Measurements from ENCODE around the gene FRMPD2. TPM values are rescaled to one million over a fixed set of nuclear protein-coding genes. Genes with fewer than 3 reads are reported as not detected.

FRMPD2 gene
- total and polyA plus RNA-seq, 12 donors = under 0.01 to 0.55 TPM; not detected in 10

DNA sequence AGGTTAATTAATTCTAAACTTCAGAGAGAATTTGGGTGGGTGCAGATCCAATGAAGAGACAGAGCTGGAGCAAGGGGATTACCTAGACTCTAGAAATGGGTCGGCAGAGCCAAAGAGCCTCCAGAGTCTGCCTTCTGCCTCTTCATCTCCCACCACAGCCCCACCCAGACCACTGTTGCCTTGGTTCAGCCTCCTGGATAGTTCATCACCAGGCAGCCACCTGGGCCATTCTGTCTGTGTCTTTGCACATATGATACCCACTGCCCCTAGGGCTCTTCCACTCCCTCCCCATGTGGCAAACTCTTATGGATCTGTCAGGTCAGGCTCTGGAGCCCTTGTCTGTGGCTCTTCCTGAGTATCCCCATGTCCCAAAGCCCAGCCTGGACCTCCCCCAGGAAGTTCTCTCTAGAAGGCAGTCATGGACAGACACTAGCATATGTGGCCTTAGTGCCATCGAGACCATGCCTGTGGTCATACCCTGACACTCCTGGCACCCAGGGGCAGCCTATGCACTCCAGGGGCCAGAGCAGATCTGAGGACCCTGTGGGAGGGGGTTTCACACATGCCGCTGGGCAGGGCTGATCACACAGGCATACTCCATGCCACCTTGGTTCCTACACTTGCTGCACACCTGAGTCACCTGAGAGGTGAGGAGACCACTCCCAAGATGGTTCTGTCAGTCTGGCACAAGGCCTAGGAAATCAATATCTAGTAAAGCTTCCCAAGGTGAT lies 41.6 kb downstream of the FRMPD2 start:
- intact Hi-C loops (cut with DNase I) = no loop called here
- Histone ChIP-seq H3K36me3 (replicated peaks in 1 of 2) (no peaks in the 10 kb centered on the region), H3K9me3 (replicated peaks in 1 of 3) (no peaks in the 10 kb centered on the region), H3K27ac (no peak overlapping the region), H3K27me3 (no peaks in the 10 kb centered on the region), H3K4me3 (no peak overlapping the region), H3K4me1 (replicated peaks in 1 of 2) (peaks cover 0 to 10% of the 10 kb centered on the region in 2 donors)
- 92 to 100% (median 96%) methylated on average over 3 of the region's 3 CpGs for WGBS, 4 donors
- peak in 2 of 7 donors; percentile 12 to 27 for DNase-seq
- TF ChIP-seq, protein P1, sequence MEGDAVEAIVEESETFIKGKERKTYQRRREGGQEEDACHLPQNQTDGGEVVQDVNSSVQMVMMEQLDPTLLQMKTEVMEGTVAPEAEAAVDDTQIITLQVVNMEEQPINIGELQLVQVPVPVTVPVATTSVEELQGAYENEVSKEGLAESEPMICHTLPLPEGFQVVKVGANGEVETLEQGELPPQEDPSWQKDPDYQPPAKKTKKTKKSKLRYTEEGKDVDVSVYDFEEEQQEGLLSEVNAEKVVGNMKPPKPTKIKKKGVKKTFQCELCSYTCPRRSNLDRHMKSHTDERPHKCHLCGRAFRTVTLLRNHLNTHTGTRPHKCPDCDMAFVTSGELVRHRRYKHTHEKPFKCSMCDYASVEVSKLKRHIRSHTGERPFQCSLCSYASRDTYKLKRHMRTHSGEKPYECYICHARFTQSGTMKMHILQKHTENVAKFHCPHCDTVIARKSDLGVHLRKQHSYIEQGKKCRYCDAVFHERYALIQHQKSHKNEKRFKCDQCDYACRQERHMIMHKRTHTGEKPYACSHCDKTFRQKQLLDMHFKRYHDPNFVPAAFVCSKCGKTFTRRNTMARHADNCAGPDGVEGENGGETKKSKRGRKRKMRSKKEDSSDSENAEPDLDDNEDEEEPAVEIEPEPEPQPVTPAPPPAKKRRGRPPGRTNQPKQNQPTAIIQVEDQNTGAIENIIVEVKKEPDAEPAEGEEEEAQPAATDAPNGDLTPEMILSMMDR (IDR thresholded peaks at IDR 0.05) = no peak
- TF ChIP-seq POLR2A (IDR thresholded peaks at IDR 0.05) = no peak

DNA sequence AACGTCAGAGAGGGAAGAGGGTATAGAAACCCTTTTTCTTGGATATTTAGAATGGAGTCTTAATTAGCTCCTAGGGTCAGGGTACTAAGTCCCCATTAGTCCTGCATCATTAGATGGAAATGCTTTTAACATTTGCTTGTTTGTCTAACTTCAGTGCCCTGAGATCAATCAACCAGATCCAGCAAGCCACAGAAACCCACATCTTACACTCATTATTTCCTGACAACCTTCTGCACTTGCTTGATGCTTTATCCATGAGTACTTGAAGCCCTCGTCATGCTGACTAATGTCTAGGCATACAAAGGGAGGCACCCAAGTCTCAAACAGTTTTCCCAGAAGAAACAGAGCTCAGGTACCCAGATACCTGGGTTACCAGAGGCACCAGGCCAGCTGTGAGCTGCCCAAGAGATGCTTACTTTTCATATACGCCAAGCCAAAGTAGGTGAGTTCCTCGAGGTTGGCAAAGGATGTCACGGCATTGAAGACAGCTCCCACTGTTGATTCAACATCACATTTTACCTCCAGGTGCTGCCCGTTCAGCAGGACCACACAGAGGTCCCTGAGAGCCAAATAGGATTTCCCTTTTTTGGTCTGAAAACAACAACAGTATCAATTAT lies 42.7 kb downstream of the FRMPD2 start:
- intact Hi-C loops (cut with DNase I) = no loop called here
- DNase-seq = peak in 2 of 7 donors; percentile 4 to 27
- TF ChIP-seq, protein P1 (IDR thresholded peaks at IDR 0.05) = no peak
- TF ChIP-seq POLR2A (IDR thresholded peaks at IDR 0.05) = no peak
- H3K4me1 ChIP-seq (replicated peaks in 1 of 2) = peaks cover 0 to 10% of the 10 kb centered on the region in 2 donors
- H3K36me3 ChIP-seq (replicated peaks in 1 of 2) = no peaks in the 10 kb centered on the region
- 72 to 86% (median 74%) methylated on average over 6 of the region's 6 CpGs for WGBS, 4 donors
- no peak overlapping the region for H3K27ac ChIP-seq
- H3K4me3 ChIP-seq = no peak overlapping the region
- H3K27me3 ChIP-seq = no peaks in the 10 kb centered on the region
- H3K9me3 ChIP-seq (replicated peaks in 1 of 3) = no peaks in the 10 kb centered on the region

DNA sequence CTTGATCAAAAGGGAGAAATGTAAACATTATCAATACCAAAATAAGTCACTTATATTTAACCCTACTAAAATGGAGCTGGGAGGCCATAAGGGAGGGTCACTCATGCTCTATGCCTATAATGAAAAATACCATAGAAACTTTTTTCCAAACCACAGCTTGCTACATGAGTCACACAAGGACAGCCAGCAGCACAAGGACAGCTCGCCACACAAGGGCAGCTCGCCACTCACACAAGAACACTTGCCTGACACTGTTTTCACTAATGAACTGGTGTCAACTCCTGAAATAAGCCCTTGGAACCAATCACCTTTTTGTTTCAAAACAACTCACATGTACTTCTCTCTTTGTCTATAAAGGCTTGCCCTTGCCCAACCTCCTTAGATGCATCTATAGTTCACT lies 43.3 kb downstream of the FRMPD2 start:
- Histone ChIP-seq H3K27ac (no peak overlapping the region), H3K4me1 (replicated peaks in 1 of 2) (peaks cover 0 to 10% of the 10 kb centered on the region in 2 donors), H3K4me3 (no peak overlapping the region), H3K27me3 (no peaks in the 10 kb centered on the region), H3K9me3 (replicated peaks in 1 of 3) (no peaks in the 10 kb centered on the region), H3K36me3 (replicated peaks in 1 of 2) (no peaks in the 10 kb centered on the region)
- DNase-seq = peak; percentile 34 to 75 (median 65)
- TF ChIP-seq POLR2A (IDR thresholded peaks at IDR 0.05) = no peak
- TF ChIP-seq, protein P1 (IDR thresholded peaks at IDR 0.05) = no peak
- WGBS, 4 donors = 40 to 63% (median 49%) methylated on average over 2 of the region's 2 CpGs
- intact Hi-C loops (cut with DNase I) = no loop called here

DNA sequence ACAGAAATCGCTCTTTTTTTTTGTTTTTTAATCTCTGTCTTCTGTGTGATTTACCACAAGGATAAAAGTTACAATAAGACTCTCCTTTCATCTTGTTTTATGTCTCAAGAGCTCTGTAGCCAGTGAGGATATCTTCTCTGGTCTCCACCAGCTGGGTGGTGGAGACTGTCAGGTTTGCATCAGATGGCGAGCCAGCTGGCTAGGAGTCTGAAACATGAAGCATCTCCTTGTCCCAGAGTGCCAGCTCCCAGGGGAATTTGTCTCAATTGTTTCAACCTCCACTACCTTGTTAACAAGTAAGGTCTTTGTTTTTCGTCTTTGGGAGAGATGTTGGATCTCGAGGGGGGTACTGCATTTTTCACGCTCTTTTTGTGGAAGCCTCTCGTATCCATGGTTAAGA lies 47.3 kb downstream of the FRMPD2 start:
- TF ChIP-seq, protein P1 (IDR thresholded peaks at IDR 0.05) = no peak
- no peak for TF ChIP-seq POLR2A (IDR thresholded peaks at IDR 0.05)
- H3K4me1 ChIP-seq (replicated peaks in 1 of 2) = peaks cover 0 to 19% of the 10 kb centered on the region in 2 donors
- 87 to 90% (median 90%) methylated on average over 6 of the region's 6 CpGs for WGBS, 4 donors
- H3K9me3 ChIP-seq (replicated peaks in 1 of 3) = no peaks in the 10 kb centered on the region
- H3K36me3 ChIP-seq (replicated peaks in 1 of 2) = no peaks in the 10 kb centered on the region
- DNase-seq = no peak
- intact Hi-C loops (cut with DNase I) = no loop called here
- no peaks in the 10 kb centered on the region for H3K27me3 ChIP-seq
- no peak overlapping the region for H3K27ac ChIP-seq
- H3K4me3 ChIP-seq = no peak overlapping the region

Measured in adrenal gland (tissue), 12 donors.